Tibial artery (tissue), 4 donors: Measurements from ENCODE around the gene APCDD1.

ENCODE experiments used
- DNase-seq, 2 donors: peaks; one replicate each; pipeline ENCODE4 v3.0.0-alpha.2; 2019
- H3K27ac ChIP-seq, 2 donors: fragments of 200-600 bp; sonication (generic) in 1 of 2; 1 replicate in 1 of 2; 2 replicates in 1 of 2; pipeline ENCODE4 v1.5.1; 2018 to 2019; ENCODE audit warnings: mild to moderate bottlenecking in 1 of 2
- H3K27me3 ChIP-seq, 2 donors: fragments of 200-600 bp; sonication (generic) in 1 of 2; one replicate each; pipeline versions ENCODE4 v1.5.1 to v1.6.0; 2016 to 2019
- H3K36me3 ChIP-seq, 3 donors: fragments of 200-600 bp; sonication (generic) in 2 of 3; one replicate each; pipeline ENCODE4 v1.5.1; 2016 to 2019; ENCODE audit warnings: mild to moderate bottlenecking in 2 of 3
- H3K4me1 ChIP-seq, 4 donors: fragments of 200-600 bp; sonication (generic) in 2 of 4; 1 replicate in 3 of 4; 2 replicates in 1 of 4; pipeline ENCODE4 v1.5.1; 2016 to 2019
- H3K4me3 ChIP-seq, 2 donors: fragments of 200-600 bp; sonication (generic) in 1 of 2; 1 replicate in 1 of 2; 2 replicates in 1 of 2; pipeline ENCODE4 v1.5.1; 2018 to 2019; ENCODE audit warnings: mild to moderate bottlenecking in 2 of 2
- H3K9me3 ChIP-seq, 3 donors: fragments of 200-600 bp; sonication (generic) in 1 of 3; one replicate each; pipeline ENCODE4 v1.5.1; 2016 to 2019
- CTCF ChIP-seq, 2 experiments: fragments of 200-600 bp in 1 of 2; fragments of 450-650 bp in 1 of 2; IDR thresholded peaks; one replicate each; pipeline ENCODE4 v1.5.1; 2017 to 2019; ENCODE audit warnings: antibody characterized with exemption in 2 of 2, mild to moderate bottlenecking in 1 of 2, moderate library complexity in 1 of 2
- intact Hi-C: fragments of 100-400 bp; cut with DNase I; formaldehyde crosslinking; loops from one replicate; pipeline ENCODE4 v1.15.0; 2023; ENCODE audit warnings: low total_unique reads

Gene APCDD1

GRCh38 chr18:10525697-10526560 lies 71.5 kb downstream of the APCDD1 start, which contains the start of gene NAPG:
TSS of gene NAPG (plus strand) at chr18:10526027. CDS start at chr18:10526103, 76 bp downstream.
- H3K9me3 ChIP-seq: no peaks in the 10 kb centered on the region
- intact Hi-C loops: loop anchor here (10.0 kb wide), 1 partner anchor 521 kb away; no protein-coding TSS in a partner anchor
- peak in 1 of 2 experiments; percentile 14 for TF ChIP-seq CTCF (IDR thresholded peaks at IDR 0.05)
- no peaks in the 10 kb centered on the region for H3K36me3 ChIP-seq
- peak within 1 kb of the TSS; percentile 70 to 94 for H3K4me3 ChIP-seq
- peak within 1 kb of the TSS; percentile 89 to 95 for H3K27ac ChIP-seq
- no peaks in the 10 kb centered on the region for H3K27me3 ChIP-seq
- H3K4me1 ChIP-seq: peaks cover 0 to 40% (median 19%) of the 10 kb centered on the region in 4 donors
- peak; percentile 84 to 95 for DNase-seq

GRCh38 chr18:10526561-10526949 lies 72.1 kb downstream of the APCDD1 start:
- H3K4me1 ChIP-seq: peaks cover 0 to 40% (median 19%) of the 10 kb centered on the region in 4 donors
- DNase-seq: no peak
- H3K27ac ChIP-seq: peak overlapping the region; percentile 89 to 95
- no peak for TF ChIP-seq CTCF (IDR thresholded peaks at IDR 0.05)
- intact Hi-C loops: loop anchor here (10.0 kb wide), 1 partner anchor 522 kb away; no protein-coding TSS in a partner anchor
- no peaks in the 10 kb centered on the region for H3K9me3 ChIP-seq
- H3K4me3 ChIP-seq: peak overlapping the region; percentile 70 to 94
- no peaks in the 10 kb centered on the region for H3K27me3 ChIP-seq
- no peaks in the 10 kb centered on the region for H3K36me3 ChIP-seq

- intact Hi-C loops: loop anchor here (10.0 kb wide), 1 partner anchor 524 kb away; no protein-coding TSS in a partner anchor
- peaks cover 0 to 40% (median 19%) of the 10 kb centered on the region in 4 donors for H3K4me1 ChIP-seq
- no peak overlapping the region for H3K27ac ChIP-seq
- TF ChIP-seq CTCF (IDR thresholded peaks at IDR 0.05): no peak
- peaks cover 0 to 2% (median 0%) of the 10 kb centered on the region in 3 donors for H3K36me3 ChIP-seq
- H3K9me3 ChIP-seq: no peaks in the 10 kb centered on the region
- H3K27me3 ChIP-seq: no peaks in the 10 kb centered on the region
- DNase-seq: no peak
- H3K4me3 ChIP-seq: no peak overlapping the region
Measured at GRCh38 chr18:10528439-10528838, 74.0 kb downstream of the APCDD1 start.

- no peak overlapping the region for H3K27ac ChIP-seq
- no peaks in the 10 kb centered on the region for H3K9me3 ChIP-seq
- peaks cover 0 to 8% (median 7%) of the 10 kb centered on the region in 3 donors for H3K36me3 ChIP-seq
- no peak for DNase-seq
- no peaks in the 10 kb centered on the region for H3K27me3 ChIP-seq
- no peak overlapping the region for H3K4me3 ChIP-seq
- no peak for TF ChIP-seq CTCF (IDR thresholded peaks at IDR 0.05)
- intact Hi-C loops: no loop called here
- peaks cover 0 to 40% (median 18%) of the 10 kb centered on the region in 4 donors for H3K4me1 ChIP-seq
Measured at GRCh38 chr18:10530002-10530401, 75.6 kb downstream of the APCDD1 start.

- H3K36me3 ChIP-seq: peaks cover 0 to 8% (median 7%) of the 10 kb centered on the region in 3 donors
- TF ChIP-seq CTCF (IDR thresholded peaks at IDR 0.05): no peak
- no peaks in the 10 kb centered on the region for H3K27me3 ChIP-seq
- H3K4me1 ChIP-seq: peaks cover 0 to 40% (median 14%) of the 10 kb centered on the region in 4 donors
- intact Hi-C loops: no loop called here
- no peaks in the 10 kb centered on the region for H3K9me3 ChIP-seq
- no peak overlapping the region for H3K4me3 ChIP-seq
- no peak for DNase-seq
- H3K27ac ChIP-seq: no peak overlapping the region
Measured at GRCh38 chr18:10530852-10531251, 76.4 kb downstream of the APCDD1 start.
